IMR-90 (cell line): ENCODE results near the gene SLC38A9. TPM values are rescaled to one million over a fixed set of nuclear protein-coding genes. Genes with fewer than 3 reads are reported as not detected.

Experiments
- ATAC-seq: fragments of 200-7000 bp; cut with Tn5 transposase; 2 replicates; pipeline ENCODE4 v1.9.1; 2020; ENCODE audit warnings: low read depth, mild to moderate bottlenecking, moderate library complexity
- BruUV-seq: library from RNA; stranded (reverse); fragments of 400-500 nt; replicated peaks from 2 replicates; lab custom pipeline; 2021; lab: Mats Ljungman, UMichigan
- CTCF ChIA-PET: fragments of 300-600 bp; formaldehyde crosslinking; extraction: SDS; loops from one replicate; lab custom pipeline; 2021; ENCODE audit warnings: antibody characterized with exemption; lab: Yijun Ruan, JAX
- POLR2A ChIA-PET: fragments of 300-600 bp; sonication (Branson Sonifier 250); formaldehyde crosslinking; loops from one replicate; lab custom pipeline; 2022; ENCODE audit warnings: antibody characterized with exemption; ENCODE audit not compliant: unreplicated experiment; lab: Charles Lee
- DNase-seq: peaks from one replicate; pipeline ENCODE4 v3.0.0; 2013
- H2AFZ ChIP-seq: replicated peaks from 2 replicates; pipeline ENCODE3; 2013; ENCODE audit warnings: low read length, mild to moderate bottlenecking; ENCODE audit not compliant: poor library complexity
- H2AK5ac ChIP-seq: 2 replicates; pipeline ENCODE4 v1.6.1; 2013; ENCODE audit warnings: low read depth, low read length, inconsistent platforms
- H2AK9ac ChIP-seq: replicated peaks from 2 replicates; pipeline ENCODE3; 2013; ENCODE audit warnings: mild to moderate bottlenecking, low read depth, low read length, moderate library complexity; ENCODE audit not compliant: poor library complexity
- H2BK120ac ChIP-seq: 2 replicates; pipeline ENCODE4 v1.6.1; 2013; ENCODE audit warnings: low read depth, low read length, inconsistent platforms
- H2BK15ac ChIP-seq: 3 replicates; pipeline ENCODE4 v1.6.1; 2013; ENCODE audit warnings: low read depth, low read length, inconsistent platforms
- H2BK20ac ChIP-seq: 2 replicates; pipeline ENCODE4 v1.6.1; 2013; ENCODE audit warnings: low read depth, mild to moderate bottlenecking, inconsistent platforms, low read length, moderate library complexity
- H2BK5ac ChIP-seq: 2 replicates; pipeline ENCODE4 v1.6.1; 2013; ENCODE audit warnings: mild to moderate bottlenecking, low read depth, low read length, inconsistent platforms; ENCODE audit not compliant: poor library complexity, severe bottlenecking
- H3K14ac ChIP-seq: replicated peaks from 2 replicates; pipeline ENCODE4 v1.6.1; 2013; ENCODE audit warnings: low read depth, low read length, inconsistent platforms
- H3K18ac ChIP-seq: 2 replicates; pipeline ENCODE4 v1.6.1; 2013; ENCODE audit warnings: low read depth, low read length, control low read depth
- H3K23ac ChIP-seq: 2 replicates; pipeline ENCODE4 v1.6.1; 2013; ENCODE audit warnings: low read depth, low read length, inconsistent platforms
- H3K27ac ChIP-seq: 2 replicates; pipeline ENCODE4 v1.5.1; 2013; ENCODE audit warnings: mild to moderate bottlenecking, control low read depth, low read length; ENCODE audit not compliant: insufficient read depth
- H3K27me3 ChIP-seq: 2 replicates; pipeline ENCODE4 v1.6.1; 2013; ENCODE audit warnings: low read length; ENCODE audit not compliant: control insufficient read depth, insufficient read depth
- H3K36me3 ChIP-seq: 2 replicates; pipeline ENCODE4 v1.6.1; 2013; ENCODE audit warnings: low read length, mixed read lengths; ENCODE audit not compliant: control insufficient read depth, insufficient read depth
- H3K4ac ChIP-seq: 2 replicates; pipeline ENCODE4 v1.6.1; 2013; ENCODE audit warnings: low read depth, low read length, inconsistent platforms
- H3K4me1 ChIP-seq: 2 replicates; pipeline ENCODE4 v1.6.1; 2013; ENCODE audit warnings: low read length, mixed read lengths; ENCODE audit not compliant: control insufficient read depth, insufficient read depth
- H3K4me2 ChIP-seq: 2 replicates; pipeline ENCODE4 v1.6.1; 2013; ENCODE audit warnings: low read depth, mild to moderate bottlenecking, control low read depth, low read length, moderate library complexity
- H3K4me3 ChIP-seq: 2 replicates; pipeline ENCODE4 v1.5.1; 2013; ENCODE audit warnings: low read depth, mild to moderate bottlenecking, control low read depth, low read length, moderate library complexity; ENCODE audit not compliant: insufficient read depth
- H3K56ac ChIP-seq: 2 replicates; pipeline ENCODE4 v1.6.1; 2013; ENCODE audit warnings: low read length, inconsistent platforms; ENCODE audit not compliant: insufficient read depth; ENCODE audit errors: extremely low read depth
- H3K79me1 ChIP-seq, 2 experiments: 2 replicates each; pipeline ENCODE4 v1.6.1; 2013; ENCODE audit warnings: low read length in 2 of 2, inconsistent platforms in 1 of 2, low read depth in 1 of 2
- H3K9ac ChIP-seq: 2 replicates; pipeline ENCODE4 v1.6.1; 2013; ENCODE audit warnings: low read depth, low read length, control low read depth
- H3K9me1 ChIP-seq: 2 replicates; pipeline ENCODE4 v1.6.1; 2013; ENCODE audit warnings: low read length, inconsistent platforms; ENCODE audit not compliant: insufficient read depth
- H3K9me3 ChIP-seq: 2 replicates; pipeline ENCODE4 v1.6.1; 2013; ENCODE audit warnings: low read length; ENCODE audit not compliant: control insufficient read depth, insufficient read depth
- H4K20me1 ChIP-seq: 2 replicates; pipeline ENCODE4 v1.6.1; 2013; ENCODE audit warnings: low read length, inconsistent platforms; ENCODE audit not compliant: insufficient read depth
- H4K5ac ChIP-seq: 2 replicates; pipeline ENCODE4 v1.6.1; 2013; ENCODE audit warnings: mild to moderate bottlenecking, low read depth, low read length, control low read depth
- H4K8ac ChIP-seq, 2 experiments: 2 replicates each; pipeline ENCODE4 v1.6.1; 2013; ENCODE audit warnings: low read depth in 2 of 2, low read length in 2 of 2, control low read depth in 1 of 2, inconsistent platforms in 1 of 2
- H4K91ac ChIP-seq: 2 replicates; pipeline ENCODE4 v1.6.1; 2013; ENCODE audit warnings: low read depth, low read length, inconsistent platforms; ENCODE audit not compliant: insufficient read depth
- CEBPB ChIP-seq: IDR thresholded peaks from 2 replicates; pipeline ENCODE4 v1.6.1; 2012; ENCODE audit warnings: low read depth, low read length, improper control_type of control experiment
- CHD1 ChIP-seq: IDR thresholded peaks from 2 replicates; pipeline ENCODE4 v1.6.1; 2012; ENCODE audit warnings: low read depth, low read length, improper control_type of control experiment
- FOS ChIP-seq: fragments of 150-350 bp; IDR thresholded peaks from 2 replicates; pipeline ENCODE4 v1.6.1; 2016; ENCODE audit warnings: low read depth, low read length
- MAZ ChIP-seq: IDR thresholded peaks from 2 replicates; pipeline ENCODE4 v1.6.1; 2012; ENCODE audit warnings: low read depth, mild to moderate bottlenecking, low read length, improper control_type of control experiment, moderate library complexity, borderline replicate concordance
- MXI1 ChIP-seq: IDR thresholded peaks from 2 replicates; pipeline ENCODE4 v1.6.1; 2012; ENCODE audit warnings: low read depth, mild to moderate bottlenecking, low read length, moderate library complexity, borderline replicate concordance
- NFE2L2 ChIP-seq: fragments of 150-350 bp; IDR thresholded peaks from 2 replicates; pipeline ENCODE4 v1.6.1; 2016; ENCODE audit warnings: low read depth, mild to moderate bottlenecking, low read length
- RAD21 ChIP-seq: IDR thresholded peaks from 2 replicates; pipeline ENCODE4 v1.6.1; 2012; ENCODE audit warnings: low read length, improper control_type of control experiment
- RCOR1 ChIP-seq: IDR thresholded peaks from 2 replicates; pipeline ENCODE4 v1.6.1; 2012; ENCODE audit warnings: mild to moderate bottlenecking, low read length, improper control_type of control experiment; ENCODE audit not compliant: insufficient replicate concordance
- RFX5 ChIP-seq: IDR thresholded peaks from 2 replicates; pipeline ENCODE4 v1.8.0; 2012; ENCODE audit warnings: low read depth, mild to moderate bottlenecking, low read length, moderate library complexity
- SMC3 ChIP-seq: fragments of 150-350 bp; IDR thresholded peaks from 2 replicates; pipeline ENCODE4 v1.6.1; 2016; ENCODE audit warnings: low read depth, mild to moderate bottlenecking, antibody characterized with exemption, low read length, moderate library complexity
- USF2 ChIP-seq: fragments of 150-350 bp; IDR thresholded peaks from 2 replicates; pipeline ENCODE4 v1.6.1; 2017; ENCODE audit warnings: mild to moderate bottlenecking, antibody characterized with exemption, low read length, low read depth
- WGBS, 2 experiments: methylation state at CpG; one replicate each; pipeline versions ENCODE4 v1.1.5 to v1.1.7; 2013; ENCODE audit warnings: missing lambda C conversion rate in 2 of 2; ENCODE audit not compliant: insufficient read length in 1 of 2; ENCODE audit errors: extremely low coverage in 2 of 2; 5-methylcytosine and 5-hydroxymethylcytosine counted together
- dilution Hi-C: fragments of 300-500 bp; cut with HindIII; formaldehyde crosslinking; loops from one replicate; pipeline ENCODE4 v1.14.3; 2018; ENCODE audit warnings: low sequenced_read_pairs; ENCODE audit not compliant: unreplicated experiment
- in situ Hi-C: fragments of 300-500 bp; cut with MboI; formaldehyde crosslinking; loops from 3 replicates; pipeline ENCODE4 v1.14.3; 2019; ENCODE audit warnings: low sequenced_read_pairs, inconsistent platforms, mixed read lengths
- intact Hi-C: fragments of 100-400 bp; cut with micrococcal nuclease; formaldehyde crosslinking; loops from 2 replicates; pipeline ENCODE4 v1.10.0; 2022
- polyA plus RNA-seq, 3 experiments: library from polyadenylated mRNA; depleted of rRNA; stranded (reverse); fragments of >200 nt; gene quantifications; 2 replicates each; pipeline ENCODE4 v1.2.3, GENCODE V29; 2012; ENCODE audit warnings: low replicate concordance in 1 of 3
- total RNA-seq: library from RNA; depleted of rRNA; stranded (reverse); fragments of >200 nt; gene quantifications from 2 replicates; pipeline ENCODE4 v1.2.3, GENCODE V29; 2012
- TF ChIP-seq, protein P1 (sequence below): conservative IDR thresholded peaks from 2 replicates; pipeline ENCODE4 v1.5.1; 2012; ENCODE audit warnings: mild to moderate bottlenecking, low read depth, low read length, improper control_type of control experiment

Gene SLC38A9
- total and polyA plus RNA-seq, 2 of the 4 experiments (the other 2 are of a cell fraction): 10.5 to 24.2 TPM

DNA sequence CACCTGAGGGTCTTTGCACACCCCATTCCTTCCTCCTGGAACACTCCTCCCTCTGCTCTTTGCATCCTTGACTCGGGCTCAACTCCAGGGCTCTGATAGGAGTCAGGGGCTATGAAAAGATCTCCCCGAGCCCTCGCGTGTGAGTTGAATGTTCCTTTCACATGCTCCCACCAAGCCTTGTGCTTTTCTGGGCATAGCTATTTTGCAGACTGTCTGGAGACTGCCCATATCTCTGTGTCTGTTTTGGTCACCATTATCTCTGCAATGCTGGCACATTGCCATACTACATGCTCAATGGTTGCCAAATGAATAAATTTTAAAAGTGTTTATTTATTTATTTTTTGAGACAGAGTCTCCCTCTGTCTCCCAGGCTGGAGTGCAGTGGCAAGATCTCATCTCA lies 120.4 kb downstream of the SLC38A9 start:
- Histone ChIP-seq H3K4me2 (no peak overlapping the region), H3K9me1 (0 out of 2 replicates have a peak, but pooled peaks cover 3% of the 10 kb centered on the region), H3K27me3 (peaks cover 2% of the 10 kb centered on the region; the same call in 1 of the 2 replicates), H4K8ac (no peak overlapping the region), H3K4me3 (no peak overlapping the region), H4K5ac (no peak overlapping the region), H3K79me1 (no peaks in the 10 kb centered on the region), H3K9ac (no peak overlapping the region), H2BK120ac (no peak overlapping the region), H3K23ac (no peak overlapping the region), H3K56ac (no peak overlapping the region), H3K9me3 (no peaks in the 10 kb centered on the region), H4K20me1 (no peaks in the 10 kb centered on the region), H4K91ac (no peak overlapping the region), H3K36me3 (no peaks in the 10 kb centered on the region), H3K18ac (no peak overlapping the region), H2BK5ac (no peak overlapping the region), H2AFZ (peak overlapping the region; percentile 21), H2AK5ac (no peak overlapping the region), H2BK15ac (no peak overlapping the region), H2AK9ac (no peak overlapping the region), H3K4ac (no peak overlapping the region), H3K4me1 (no peaks in the 10 kb centered on the region), H2BK20ac (peak overlapping the region; percentile 6; the same call in 1 of the 2 replicates), H3K14ac (no peak overlapping the region), H3K27ac (no peak overlapping the region)
- no TSS peak for BruUV-seq
- TF ChIP-seq RCOR1 (no peak), MXI1 (no peak), CEBPB (no peak), FOS (no peak), MAZ (no peak), SMC3 (no peak), NFE2L2 (no peak), CHD1 (no peak), USF2 (no peak), RFX5 (no peak), RAD21 (no peak)
- TF ChIP-seq, protein P1, sequence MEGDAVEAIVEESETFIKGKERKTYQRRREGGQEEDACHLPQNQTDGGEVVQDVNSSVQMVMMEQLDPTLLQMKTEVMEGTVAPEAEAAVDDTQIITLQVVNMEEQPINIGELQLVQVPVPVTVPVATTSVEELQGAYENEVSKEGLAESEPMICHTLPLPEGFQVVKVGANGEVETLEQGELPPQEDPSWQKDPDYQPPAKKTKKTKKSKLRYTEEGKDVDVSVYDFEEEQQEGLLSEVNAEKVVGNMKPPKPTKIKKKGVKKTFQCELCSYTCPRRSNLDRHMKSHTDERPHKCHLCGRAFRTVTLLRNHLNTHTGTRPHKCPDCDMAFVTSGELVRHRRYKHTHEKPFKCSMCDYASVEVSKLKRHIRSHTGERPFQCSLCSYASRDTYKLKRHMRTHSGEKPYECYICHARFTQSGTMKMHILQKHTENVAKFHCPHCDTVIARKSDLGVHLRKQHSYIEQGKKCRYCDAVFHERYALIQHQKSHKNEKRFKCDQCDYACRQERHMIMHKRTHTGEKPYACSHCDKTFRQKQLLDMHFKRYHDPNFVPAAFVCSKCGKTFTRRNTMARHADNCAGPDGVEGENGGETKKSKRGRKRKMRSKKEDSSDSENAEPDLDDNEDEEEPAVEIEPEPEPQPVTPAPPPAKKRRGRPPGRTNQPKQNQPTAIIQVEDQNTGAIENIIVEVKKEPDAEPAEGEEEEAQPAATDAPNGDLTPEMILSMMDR: no peak
- CTCF ChIA-PET: interaction anchor here (0.6 kb wide), 2 partner anchors 33 to 102 kb away, joined by 3 read pairs; no protein-coding TSS in a partner anchor
- dilution Hi-C loops (no loop called here), in situ Hi-C loops (no loop called here), intact Hi-C loops (no loop called here)
- no peak for ATAC-seq
- 40% methylated on average over 1 of the region's 4 CpGs; no CpG with 5 or more reads in 1 of the 2 experiments for WGBS, 2 experiments
- POLR2A ChIA-PET: no interaction called here
- no peak for DNase-seq
